OCI-LY3 (cell line): ENCODE results near the gene SRSF4.

ENCODE experiments used
- EZH2phosphoT487 ChIP-seq: fragments of 200-600 bp; shearing (Covaris generic); IDR thresholded peaks from 2 replicates; pipeline ENCODE4 v1.6.1; 2018; ENCODE audit warnings: antibody characterized with exemption, mixed run types, low read depth
- TF ChIP-seq, protein P1 (sequence below): fragments of 200-600, 300-600 bp; sonication (generic); IDR thresholded peaks from 2 replicates; pipeline ENCODE4 v1.5.1; 2014; ENCODE audit warnings: antibody characterized with exemption, low read length, low read depth

DNA sequence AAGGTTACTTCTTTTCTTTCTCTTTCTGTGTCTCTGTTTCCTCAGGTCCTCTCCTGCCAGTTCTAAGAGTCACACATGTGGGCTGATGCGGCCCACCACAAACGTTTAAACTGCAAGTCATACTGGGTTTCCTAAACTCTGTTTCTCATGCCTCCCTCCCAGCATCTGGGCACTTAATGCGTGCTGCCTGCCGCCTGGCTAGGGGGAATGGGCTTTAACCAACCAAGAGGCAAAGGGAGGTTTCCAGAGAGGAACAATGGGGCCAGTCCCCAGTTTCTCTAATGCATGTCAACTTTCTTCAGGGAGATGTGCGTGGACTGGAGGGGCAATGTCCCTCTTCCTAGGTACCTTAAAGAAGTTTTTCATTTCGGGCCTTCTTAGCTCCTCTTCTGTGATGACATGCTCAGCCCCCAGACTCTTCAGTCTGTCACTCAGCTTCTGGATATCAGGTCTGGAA is 19.9 kb upstream of the SRSF4 start:
- TF ChIP-seq, protein P1, sequence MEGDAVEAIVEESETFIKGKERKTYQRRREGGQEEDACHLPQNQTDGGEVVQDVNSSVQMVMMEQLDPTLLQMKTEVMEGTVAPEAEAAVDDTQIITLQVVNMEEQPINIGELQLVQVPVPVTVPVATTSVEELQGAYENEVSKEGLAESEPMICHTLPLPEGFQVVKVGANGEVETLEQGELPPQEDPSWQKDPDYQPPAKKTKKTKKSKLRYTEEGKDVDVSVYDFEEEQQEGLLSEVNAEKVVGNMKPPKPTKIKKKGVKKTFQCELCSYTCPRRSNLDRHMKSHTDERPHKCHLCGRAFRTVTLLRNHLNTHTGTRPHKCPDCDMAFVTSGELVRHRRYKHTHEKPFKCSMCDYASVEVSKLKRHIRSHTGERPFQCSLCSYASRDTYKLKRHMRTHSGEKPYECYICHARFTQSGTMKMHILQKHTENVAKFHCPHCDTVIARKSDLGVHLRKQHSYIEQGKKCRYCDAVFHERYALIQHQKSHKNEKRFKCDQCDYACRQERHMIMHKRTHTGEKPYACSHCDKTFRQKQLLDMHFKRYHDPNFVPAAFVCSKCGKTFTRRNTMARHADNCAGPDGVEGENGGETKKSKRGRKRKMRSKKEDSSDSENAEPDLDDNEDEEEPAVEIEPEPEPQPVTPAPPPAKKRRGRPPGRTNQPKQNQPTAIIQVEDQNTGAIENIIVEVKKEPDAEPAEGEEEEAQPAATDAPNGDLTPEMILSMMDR: no peak
- no peak for TF ChIP-seq EZH2phosphoT487
